GM12878 (cell line): ENCODE results near the gene GABBR2. TPM values are rescaled to one million over a fixed set of nuclear protein-coding genes. Genes with fewer than 3 reads are reported as not detected.

ENCODE experiments used
- ATAC-seq: fragments of 200-7000 bp; cut with Tn5 transposase; 3 replicates; pipeline ENCODE4 v1.9.1; 2020; ENCODE audit warnings: mild to moderate bottlenecking, moderate library complexity
- BruUV-seq: library from RNA; stranded (reverse); fragments of 400-500 nt; replicated peaks from 2 replicates; lab custom pipeline; 2021; lab: Mats Ljungman, UMichigan
- CTCF ChIA-PET: fragments of 300-600 bp; sonication (Branson Sonifier 250); formaldehyde crosslinking; extraction: SDS; loops from one replicate; lab custom pipeline; 2021; ENCODE audit warnings: inconsistent platforms; lab: Yijun Ruan, JAX
- POLR2A ChIA-PET: fragments of 350-600 bp; formaldehyde crosslinking; extraction: SDS; loops from one replicate; lab custom pipeline; 2021; ENCODE audit warnings: inconsistent platforms; lab: Charles Lee
- RAD21 ChIA-PET: fragments of 300-600 bp; sonication (Branson Sonifier 250); formaldehyde crosslinking; loops from one replicate; lab custom pipeline; 2023; ENCODE audit warnings: antibody characterized with exemption; ENCODE audit not compliant: unreplicated experiment; lab: Charles Lee
- SMC1A ChIA-PET: fragments of 300-600 bp; sonication (Branson Sonifier 250); formaldehyde crosslinking; loops from one replicate; lab custom pipeline; 2023; ENCODE audit not compliant: unreplicated experiment, uncharacterized antibody; lab: Charles Lee
- DNase-seq: peaks from one replicate; pipeline ENCODE4 v3.0.0-alpha.2; 2011; ENCODE audit warnings: low read depth, low spot score
- FAIRE-seq: peaks from 3 replicates; lab custom pipeline; 2011; peaks lifted over from hg19 to GRCh38; lab: Jason Lieb, UNC
- H2AFZ ChIP-seq: 2 replicates; pipeline ENCODE4 v1.6.0; 2011; ENCODE audit warnings: low read depth, low read length, control low read depth; ENCODE audit not compliant: control insufficient read depth
- H3K27ac ChIP-seq: 2 replicates; pipeline ENCODE4 v1.5.1; 2011; ENCODE audit warnings: control low read depth; ENCODE audit not compliant: control insufficient read depth, insufficient read depth
- H3K27me3 ChIP-seq, 2 experiments: replicated peaks in 1 of 2; 2 replicates each; pipeline versions ENCODE4 v1.6.0 to v1.6.1; 2011; ENCODE audit warnings: low read length in 1 of 2; ENCODE audit not compliant: control insufficient read depth in 2 of 2, insufficient read depth in 2 of 2
- H3K36me3 ChIP-seq, 2 experiments: 2 replicates each; pipeline ENCODE4 v1.5.1; 2011; ENCODE audit warnings: low read length in 1 of 2; ENCODE audit not compliant: control insufficient read depth in 2 of 2, insufficient read depth in 2 of 2
- H3K4me1 ChIP-seq: 2 replicates; pipeline ENCODE4 v1.6.1; 2011; ENCODE audit warnings: mild to moderate bottlenecking, low read length, moderate library complexity, mixed read lengths; ENCODE audit not compliant: control insufficient read depth, insufficient read depth
- H3K4me2 ChIP-seq: 2 replicates; pipeline ENCODE4 v1.6.0; 2011; ENCODE audit warnings: control low read depth; ENCODE audit not compliant: control insufficient read depth, insufficient read depth
- H3K4me3 ChIP-seq: fragments of 200-600 bp; sonication (generic); 2 replicates; pipeline ENCODE4 v1.5.1; 2016
- H3K79me2 ChIP-seq: 2 replicates; pipeline ENCODE4 v1.6.0; 2011; ENCODE audit warnings: low read length; ENCODE audit not compliant: control insufficient read depth, insufficient read depth
- H3K9ac ChIP-seq: 2 replicates; pipeline ENCODE4 v1.8.0; 2011; ENCODE audit warnings: low read length, control low read depth, mixed read lengths; ENCODE audit not compliant: control insufficient read depth, insufficient read depth
- H3K9me3 ChIP-seq: replicated peaks from 3 replicates; pipeline ENCODE4 v1.5.1; 2011; ENCODE audit warnings: mild to moderate bottlenecking, low read length; ENCODE audit not compliant: control insufficient read depth, insufficient read depth
- H4K20me1 ChIP-seq: 2 replicates; pipeline ENCODE4 v1.6.0; 2011; ENCODE audit not compliant: control insufficient read depth, insufficient read depth
- ASH2L ChIP-seq: fragments of 300-600, 200-600 bp; sonication (generic); IDR thresholded peaks from 2 replicates; pipeline ENCODE4 v1.6.1; 2017; ENCODE audit warnings: low read depth, mild to moderate bottlenecking, borderline replicate concordance
- BACH1 ChIP-seq: fragments of 450-650 bp; IDR thresholded peaks from 2 replicates; pipeline ENCODE4 v1.6.1; 2017; ENCODE audit warnings: mild to moderate bottlenecking, borderline replicate concordance
- BCL3 ChIP-seq: IDR thresholded peaks from 2 replicates; pipeline ENCODE4 v1.6.1; 2011; ENCODE audit warnings: borderline replicate concordance, low read depth, mild to moderate bottlenecking, moderate library complexity, low read length; ENCODE audit not compliant: insufficient read depth, poor library complexity, severe bottlenecking
- CUX1 ChIP-seq: IDR thresholded peaks from 2 replicates; pipeline ENCODE4 v1.6.1; 2012; ENCODE audit warnings: improper control_type of control experiment, low read depth, low read length; ENCODE audit not compliant: insufficient replicate concordance
- PML ChIP-seq: IDR thresholded peaks from 2 replicates; pipeline ENCODE4 v1.6.1; 2012; ENCODE audit warnings: low read length, inconsistent platforms
- RUNX3 ChIP-seq: IDR thresholded peaks from 2 replicates; pipeline ENCODE4 v1.6.1; 2012; ENCODE audit warnings: low read length, inconsistent platforms
- SMAD1 ChIP-seq: fragments of 450-650 bp; IDR thresholded peaks from 2 replicates; pipeline ENCODE4 v1.6.1; 2018; ENCODE audit warnings: mild to moderate bottlenecking, low read depth; ENCODE audit not compliant: partially characterized antibody
- WGBS: methylation state at CpG from one replicate; pipeline ENCODE4 v1.1.6; 2016; ENCODE audit warnings: low lambda C conversion rate; ENCODE audit not compliant: insufficient replicate concordance, insufficient coverage; ENCODE audit errors: missing lambda C conversion rate; 5-methylcytosine and 5-hydroxymethylcytosine counted together
- in situ Hi-C: fragments of 300-500 bp; cut with MboI; formaldehyde crosslinking; loops from 9 replicates; pipeline ENCODE4 v1.14.3; 2018; ENCODE audit warnings: mixed read lengths
- intact Hi-C: fragments of 100-400 bp; cut with micrococcal nuclease; formaldehyde crosslinking; loops from one replicate; pipeline ENCODE4 v1.14.2; 2022; ENCODE audit not compliant: unreplicated experiment
- polyA plus RNA-seq, 11 experiments: library from polyadenylated mRNA; depleted of rRNA in 4 of 11; unstranded in 6 of 11; stranded (reverse) in 5 of 11; fragments of >200 nt; fragmentation: Nextera tagmentation in 4 of 11; fragmentation: Illumina TruSeq in 1 of 11; extraction: Ambion mirVana in 4 of 11; extraction: Trizol in 1 of 11; gene quantifications; 1 replicate in 1 of 11; 2 replicates in 10 of 11; pipeline versions ENCODE4 v1.2.1 to v1.2.3, GENCODE V29; 2011 to 2016; ENCODE audit warnings: inconsistent platforms in 2 of 11, missing spikeins in 2 of 11, low read depth in 1 of 11
- total RNA-seq, 4 experiments: library from RNA; depleted of rRNA in 3 of 4; stranded (reverse); fragments of >200 nt in 3 of 4; fragmentation: Illumina TruSeq in 1 of 4; extraction: Trizol in 1 of 4; gene quantifications; 2 replicates each; pipeline versions ENCODE4 v1.2.1 to v1.2.3, GENCODE V29; 2013 to 2021

GABBR2 gene
- total and polyA plus RNA-seq, 10 of the 15 experiments (the other 5 are each of a cell fraction or from before 2014, with no cell fraction given) = 0.02 to 2.2 (median 0.06) TPM; not detected in 2

- ATAC-seq = no peak
- FAIRE-seq = no peak
- Histone ChIP-seq H3K36me3 (no peaks in the 10 kb centered on the region), H3K9me3 (no peaks in the 10 kb centered on the region)
- intact Hi-C loops = no loop called here
- TF ChIP-seq BACH1 (no peak), RUNX3 (no peak), ASH2L (no peak), PML (no peak), BCL3 (no peak), CUX1 (no peak), SMAD1 (no peak)
- TF ChIP-seq, all 136 proteins: peak for 0
- Histone ChIP-seq H3K79me2 (no peaks in the 10 kb centered on the region), H3K9ac (no peak overlapping the region), H2AFZ (no peak overlapping the region), H4K20me1 (no peaks in the 10 kb centered on the region), H3K27me3 (peaks cover 2 to 3% of the 10 kb centered on the region in 2 experiments; a peak in 2 of 4 replicates), H3K4me1 (no peaks in the 10 kb centered on the region), H3K27ac (no peak overlapping the region), H3K4me2 (no peak overlapping the region), H3K4me3 (no peak overlapping the region)
- no peak for DNase-seq
- WGBS = 30% methylated on average over 1 of the region's 1 CpG
- ChIA-PET POLR2A (no interaction called here), RAD21 (no interaction called here), CTCF (no interaction called here), SMC1A (no interaction called here)
- BruUV-seq = no TSS peak
- in situ Hi-C loops = no loop called here
These were observed 20.8 kb downstream of the GABBR2 start for GRCh38 chr9:98687911-98688310.
